ENCODE results near the gene FRK. TPM values are rescaled to one million over a fixed set of nuclear protein-coding genes. Genes with fewer than 3 reads are reported as not detected.

FRK gene
- total RNA-seq, 1 donor from 2014 or later: 0.11 TPM

- no peak overlapping the region for H3K9ac ChIP-seq
- H3K79me2 ChIP-seq (ENCODE audit: low read depth): no peaks in the 10 kb centered on the region
- no peak overlapping the region for H3K4me3 Mint-ChIP-seq
- H3K9me3 Mint-ChIP-seq: no peaks in the 10 kb centered on the region
- H3K4me1 Mint-ChIP-seq: no peaks in the 10 kb centered on the region
- H3K4me2 ChIP-seq: no peak overlapping the region
- H3K9me3 ChIP-seq (ENCODE audit: low read depth): no peaks in the 10 kb centered on the region
- H3F3A ChIP-seq (ENCODE audit: low read depth): no peaks in the 10 kb centered on the region
- H3K27ac Mint-ChIP-seq: no peak overlapping the region
- no peak for DNase-seq (ENCODE audit: low spot score)
- H3K27ac ChIP-seq: no peak overlapping the region
- H3K36me3 Mint-ChIP-seq: no peaks in the 10 kb centered on the region
- H2AFZ ChIP-seq (replicated peaks): no peak overlapping the region
- peaks cover 6% of the 10 kb centered on the region for H3K4me1 ChIP-seq
- no peaks in the 10 kb centered on the region for H3K36me3 ChIP-seq
- peaks cover 2% of the 10 kb centered on the region for H3K27me3 Mint-ChIP-seq (ENCODE audit: insufficient read depth, low read depth)
- H3K4me3 ChIP-seq: no peak overlapping the region
- no peaks in the 10 kb centered on the region for H3K27me3 ChIP-seq
- H4K20me1 ChIP-seq (ENCODE audit: low read depth): no peaks in the 10 kb centered on the region
- TF ChIP-seq EZH2 (IDR thresholded peaks at IDR 0.05) (no peak), EZH2phosphoT487 (IDR thresholded peaks at IDR 0.05) (no peak), CTCF (IDR thresholded peaks at IDR 0.05) (no peak)
These were observed 62.6 kb downstream of the FRK start for GRCh38 chr6:115997990-115998585.

- H3K36me3 Mint-ChIP-seq: no peaks in the 10 kb centered on the region
- H3K4me3 Mint-ChIP-seq: no peak overlapping the region
- no peaks in the 10 kb centered on the region for H3K36me3 ChIP-seq
- no peak overlapping the region for H3K9ac ChIP-seq
- TF ChIP-seq EZH2 (IDR thresholded peaks at IDR 0.05) (no peak), CTCF (IDR thresholded peaks at IDR 0.05) (no peak), EZH2phosphoT487 (IDR thresholded peaks at IDR 0.05) (no peak)
- H3K4me3 ChIP-seq: no peak overlapping the region
- H4K20me1 ChIP-seq (ENCODE audit: low read depth): no peaks in the 10 kb centered on the region
- H3K4me1 Mint-ChIP-seq: no peaks in the 10 kb centered on the region
- no peak overlapping the region for H3K4me2 ChIP-seq
- no peak for DNase-seq (ENCODE audit: low spot score)
- H3F3A ChIP-seq (ENCODE audit: low read depth): no peaks in the 10 kb centered on the region
- no peaks in the 10 kb centered on the region for H3K4me1 ChIP-seq
- no peak overlapping the region for H3K27ac ChIP-seq
- H3K9me3 Mint-ChIP-seq: peaks cover 5% of the 10 kb centered on the region
- peaks cover 5% of the 10 kb centered on the region for H3K9me3 ChIP-seq (ENCODE audit: low read depth)
- no peaks in the 10 kb centered on the region for H3K79me2 ChIP-seq (ENCODE audit: low read depth)
- H3K27me3 Mint-ChIP-seq (ENCODE audit: insufficient read depth, low read depth): no peaks in the 10 kb centered on the region
- H3K27me3 ChIP-seq: no peaks in the 10 kb centered on the region
- H2AFZ ChIP-seq (replicated peaks): no peak overlapping the region
- H3K27ac Mint-ChIP-seq: no peak overlapping the region
These were observed 74.7 kb downstream of the FRK start for GRCh38 chr6:115986026-115986425.

- no peaks in the 10 kb centered on the region for H3K9me3 ChIP-seq (ENCODE audit: low read depth)
- no peak overlapping the region for H3K27ac Mint-ChIP-seq
- H3K79me2 ChIP-seq (ENCODE audit: low read depth): no peaks in the 10 kb centered on the region
- H3K36me3 Mint-ChIP-seq: no peaks in the 10 kb centered on the region
- no peak for DNase-seq (ENCODE audit: low spot score)
- H3K36me3 ChIP-seq: no peaks in the 10 kb centered on the region
- TF ChIP-seq EZH2 (IDR thresholded peaks at IDR 0.05) (no peak), EZH2phosphoT487 (IDR thresholded peaks at IDR 0.05) (no peak), CTCF (IDR thresholded peaks at IDR 0.05) (no peak)
- no peak overlapping the region for H3K4me2 ChIP-seq
- H3F3A ChIP-seq (ENCODE audit: low read depth): no peaks in the 10 kb centered on the region
- H2AFZ ChIP-seq (replicated peaks): no peak overlapping the region
- no peaks in the 10 kb centered on the region for H3K4me1 ChIP-seq
- no peak overlapping the region for H3K4me3 ChIP-seq
- H3K27me3 ChIP-seq: no peaks in the 10 kb centered on the region
- no peaks in the 10 kb centered on the region for H3K27me3 Mint-ChIP-seq (ENCODE audit: insufficient read depth, low read depth)
- no peaks in the 10 kb centered on the region for H3K4me1 Mint-ChIP-seq
- no peak overlapping the region for H3K4me3 Mint-ChIP-seq
- H3K9ac ChIP-seq: no peak overlapping the region
- H4K20me1 ChIP-seq (ENCODE audit: low read depth): no peaks in the 10 kb centered on the region
- no peak overlapping the region for H3K27ac ChIP-seq
- H3K9me3 Mint-ChIP-seq: no peaks in the 10 kb centered on the region
These were observed 75.9 kb downstream of the FRK start for GRCh38 chr6:115984809-115985208.

Data from neural progenitor cell (in vitro differentiated cells).